GM18511 (cell line): ENCODE measurements around the gene DDAH1.
"Not testable (repeated sequence)": the region's sequence is repeated elsewhere in the genome, so short reads cannot be mapped to it uniquely, and the experiment has no call there.

Experiments
- ATAC-seq: cut with Tn5 transposase; IDR thresholded peaks from one replicate; pipeline ENCODE4 v1.9.1; 2021; ENCODE audit warnings: mild to moderate bottlenecking, moderate library complexity; ENCODE audit not compliant: unreplicated experiment

The DDAH1 gene

GRCh38 chr1:85361606-85362296 is 103.2 kb downstream of the DDAH1 start:
- no peak for ATAC-seq

GRCh38 chr1:85360730-85361493 is 104.0 kb downstream of the DDAH1 start:
- no peak for ATAC-seq

DNA sequence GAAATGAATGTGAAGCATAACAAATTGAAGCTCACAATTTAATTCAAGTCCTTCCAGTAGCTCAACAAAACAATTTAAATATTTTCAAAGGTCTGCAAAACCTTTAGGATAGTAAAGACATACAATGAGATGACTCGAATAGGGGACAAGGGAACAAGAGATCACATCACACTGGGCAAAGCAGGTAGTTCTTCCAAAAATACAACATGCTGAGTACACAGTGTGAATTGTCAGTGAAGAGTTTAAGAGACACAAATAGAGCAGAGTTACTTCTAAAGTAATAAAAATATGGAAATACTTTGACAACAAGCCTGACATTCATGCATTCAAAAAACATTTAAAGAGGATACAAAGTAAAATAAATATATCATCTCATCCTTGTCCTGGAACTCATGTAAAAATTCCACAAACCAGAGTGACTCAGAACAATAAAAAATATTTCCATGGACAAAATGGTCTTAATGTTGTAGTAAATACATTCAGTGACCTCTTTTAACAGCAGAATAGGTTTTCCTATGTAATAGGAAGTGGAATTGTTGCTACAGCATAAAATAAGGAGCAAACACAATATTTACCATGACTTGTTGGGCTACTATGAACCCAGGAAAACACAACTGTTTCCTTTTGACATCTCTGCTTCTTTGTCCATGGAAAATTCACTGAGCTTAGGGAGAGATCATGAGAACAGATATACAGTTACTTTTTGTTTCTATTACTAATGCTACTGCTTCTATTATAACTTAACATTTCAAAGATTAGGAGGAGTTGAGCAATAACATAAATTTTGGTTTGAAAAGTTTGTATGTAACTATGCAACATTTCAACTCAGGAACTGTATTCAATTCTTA is 104.9 kb downstream of the DDAH1 start:
- no peak for ATAC-seq

GRCh38 chr1:85358702-85359438 is 106.1 kb downstream of the DDAH1 start:
- no peak for ATAC-seq

DNA sequence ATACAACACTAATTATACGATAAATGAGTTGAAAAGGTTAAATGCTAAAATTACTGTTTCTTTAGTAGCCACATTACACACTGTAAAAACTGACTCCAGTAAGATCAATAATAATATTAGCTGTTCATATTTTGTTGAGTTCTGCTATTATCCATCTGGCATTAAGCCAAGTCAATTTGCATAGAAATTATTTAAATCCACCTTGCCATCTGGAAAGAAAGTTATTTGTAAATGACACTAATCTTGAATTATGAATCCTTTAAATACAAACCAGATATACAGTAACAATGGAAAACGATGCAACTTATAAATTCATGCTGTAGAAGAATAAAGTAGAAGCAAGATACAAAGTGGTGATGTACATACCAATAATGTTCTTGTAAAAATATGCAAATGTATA is 107.1 kb downstream of the DDAH1 start:
- ATAC-seq: no peak

GRCh38 chr1:85356130-85356529 is 108.8 kb downstream of the DDAH1 start:
- ATAC-seq: no peak

DNA sequence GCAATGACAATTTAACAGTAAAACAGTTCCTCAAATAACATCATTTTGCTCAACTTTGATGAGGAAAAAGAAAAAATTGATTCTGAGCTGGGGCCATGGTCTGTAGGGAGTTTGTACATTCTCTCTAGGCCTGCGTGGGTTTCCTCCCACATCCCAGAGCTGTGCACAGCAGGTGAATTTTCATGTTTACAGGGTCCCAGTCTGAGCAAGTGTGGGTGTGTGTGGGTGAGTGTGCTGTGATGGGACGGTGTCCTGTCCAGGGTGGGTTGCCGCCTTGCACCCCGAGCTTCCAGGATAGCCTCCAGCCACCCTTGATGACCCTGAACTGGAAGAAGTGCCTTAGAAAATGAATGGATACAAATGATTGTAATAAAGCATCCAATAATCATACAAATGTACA is 112.9 kb downstream of the DDAH1 start:
- ATAC-seq: no peak

GRCh38 chr1:85351202-85351828 is 113.6 kb downstream of the DDAH1 start:
- ATAC-seq: no peak

DNA sequence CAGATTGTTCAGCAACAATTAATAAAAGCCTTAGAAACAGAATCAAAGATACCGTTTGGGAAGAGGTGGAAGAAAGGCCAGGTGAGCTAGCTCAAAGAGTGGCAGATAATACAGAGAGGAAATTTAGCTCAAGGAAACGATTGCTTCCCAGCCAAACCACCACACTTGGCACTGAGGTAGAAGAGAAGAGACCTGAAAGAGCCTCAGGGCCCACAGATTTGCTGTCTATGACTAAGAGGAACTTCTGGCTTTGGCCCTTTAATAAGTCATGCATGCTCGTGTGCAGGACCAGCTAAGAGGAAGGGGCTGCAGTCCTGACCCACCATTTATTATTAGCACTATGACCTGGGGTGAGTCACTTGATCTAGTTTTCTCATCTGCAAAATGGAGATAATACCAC is 115.7 kb downstream of the DDAH1 start:
- ATAC-seq: no peak

GRCh38 chr1:85347908-85348307 is 117.1 kb downstream of the DDAH1 start:
- ATAC-seq: no peak

- ATAC-seq: not testable (repeated sequence)
Measured at GRCh38 chr1:85347275-85347674, 117.7 kb downstream of the DDAH1 start.

DNA sequence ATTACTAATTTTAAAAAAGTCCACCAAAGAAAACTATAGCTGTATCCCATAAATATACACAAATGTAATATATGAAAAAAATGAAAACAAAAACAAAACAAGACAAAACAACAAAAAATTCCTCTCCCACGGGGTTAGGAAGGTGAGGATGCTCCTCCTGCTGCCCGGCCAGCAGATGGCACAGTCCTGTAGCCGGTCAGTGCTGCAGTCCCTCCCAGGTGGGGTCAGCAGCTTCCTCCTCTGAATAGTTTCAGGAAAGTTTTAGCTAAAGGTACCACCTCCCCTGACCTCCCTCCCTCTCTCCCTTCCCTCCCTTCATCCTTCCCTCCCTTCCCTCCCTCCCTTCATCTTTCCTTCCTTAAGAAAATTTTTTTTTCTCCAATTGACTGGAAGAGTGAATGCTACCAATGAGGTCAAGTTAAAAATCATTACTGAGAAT is 120.7 kb downstream of the DDAH1 start:
- ATAC-seq: no peak

DNA sequence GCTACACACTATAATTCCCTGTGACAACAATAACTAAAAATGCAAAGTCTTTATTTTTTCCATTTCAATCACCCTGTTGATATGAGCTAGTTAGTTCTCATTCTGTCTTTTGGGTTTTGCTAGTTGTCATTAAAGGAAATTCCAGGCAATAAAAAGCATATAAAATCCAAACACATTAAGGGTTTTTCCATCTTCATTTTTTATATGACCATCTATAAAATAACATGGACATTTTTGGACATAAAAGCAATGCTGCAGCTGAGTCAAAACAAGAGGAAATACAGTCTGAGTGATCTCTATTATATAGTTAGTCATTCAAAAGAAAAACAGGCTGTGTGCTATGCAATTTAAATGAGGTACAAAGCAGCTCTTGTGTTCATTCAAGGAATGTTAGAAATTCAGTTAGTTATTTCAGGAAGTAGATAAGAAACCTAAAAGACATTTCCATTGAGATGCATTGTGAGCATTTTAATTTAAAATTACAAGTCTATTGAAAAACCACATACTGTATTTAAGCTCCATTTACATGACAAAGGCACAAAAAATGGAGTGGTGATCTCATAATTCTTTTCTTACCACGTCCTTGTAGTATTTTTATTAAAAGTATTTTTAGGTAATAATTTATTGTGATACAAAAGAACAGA is 121.2 kb downstream of the DDAH1 start:
- ATAC-seq: no peak

GRCh38 chr1:85343213-85343611 is 121.7 kb downstream of the DDAH1 start:
- no peak for ATAC-seq

DNA sequence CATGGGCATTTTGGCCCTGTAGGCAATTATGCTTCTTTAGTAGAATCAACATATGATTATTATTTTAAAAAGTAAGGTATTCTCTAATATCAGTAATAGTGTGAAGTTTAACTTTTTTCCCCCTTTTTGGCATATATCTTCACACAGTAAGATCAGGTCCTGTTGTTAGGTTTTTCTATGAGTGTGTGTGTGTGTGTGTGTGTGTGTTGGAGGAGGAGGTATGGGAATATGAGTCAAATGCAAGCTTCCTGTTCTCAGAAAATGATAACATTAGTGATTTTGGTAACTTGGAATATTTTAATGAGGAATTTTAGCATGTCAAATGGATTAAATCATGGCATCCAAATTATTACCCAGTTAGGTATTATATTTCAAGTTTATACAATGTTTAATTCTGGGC is 122.8 kb downstream of the DDAH1 start:
- ATAC-seq: no peak

GRCh38 chr1:85340427-85340826 is 124.5 kb downstream of the DDAH1 start:
- no peak for ATAC-seq

GRCh38 chr1:85339656-85340399 is 125.1 kb downstream of the DDAH1 start:
- ATAC-seq: no peak

- no peak for ATAC-seq
Measured at GRCh38 chr1:85339089-85339488, 125.9 kb downstream of the DDAH1 start.

GRCh38 chr1:85334962-85335361 is 130.0 kb downstream of the DDAH1 start:
- ATAC-seq: peak; percentile 68
